Measurements from ENCODE around the gene TOP3A. TPM values are rescaled to one million over a fixed set of nuclear protein-coding genes. Genes with fewer than 3 reads are reported as not detected.
"Not testable (repeated sequence)": the region's sequence is repeated elsewhere in the genome, so short reads cannot be mapped to it uniquely, and the experiment has no call there.

Gene TOP3A
- polyA plus RNA-seq, 1 donor = 60.6 TPM

DNA sequence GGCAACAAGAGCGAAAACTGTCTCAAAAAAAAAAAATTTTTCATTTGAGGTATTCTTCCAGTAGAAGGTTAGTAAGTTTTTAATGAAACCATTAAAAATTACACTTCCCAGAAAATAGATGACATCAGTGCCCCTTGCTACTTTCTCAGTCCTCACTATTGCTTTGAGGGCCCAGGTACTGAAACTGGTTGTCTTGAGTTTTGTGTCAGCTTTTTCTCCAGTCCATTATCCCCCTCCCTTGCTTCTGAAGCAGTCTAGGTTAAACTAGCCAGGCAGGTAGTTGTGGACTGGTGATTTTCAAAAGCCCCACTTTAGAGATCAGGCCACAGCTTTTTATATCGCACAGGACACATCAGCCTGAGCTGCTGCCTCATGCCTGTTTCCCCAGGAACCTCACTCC lies 11.2 kb upstream of the TOP3A start:
- DNase-seq = no peak

DNA sequence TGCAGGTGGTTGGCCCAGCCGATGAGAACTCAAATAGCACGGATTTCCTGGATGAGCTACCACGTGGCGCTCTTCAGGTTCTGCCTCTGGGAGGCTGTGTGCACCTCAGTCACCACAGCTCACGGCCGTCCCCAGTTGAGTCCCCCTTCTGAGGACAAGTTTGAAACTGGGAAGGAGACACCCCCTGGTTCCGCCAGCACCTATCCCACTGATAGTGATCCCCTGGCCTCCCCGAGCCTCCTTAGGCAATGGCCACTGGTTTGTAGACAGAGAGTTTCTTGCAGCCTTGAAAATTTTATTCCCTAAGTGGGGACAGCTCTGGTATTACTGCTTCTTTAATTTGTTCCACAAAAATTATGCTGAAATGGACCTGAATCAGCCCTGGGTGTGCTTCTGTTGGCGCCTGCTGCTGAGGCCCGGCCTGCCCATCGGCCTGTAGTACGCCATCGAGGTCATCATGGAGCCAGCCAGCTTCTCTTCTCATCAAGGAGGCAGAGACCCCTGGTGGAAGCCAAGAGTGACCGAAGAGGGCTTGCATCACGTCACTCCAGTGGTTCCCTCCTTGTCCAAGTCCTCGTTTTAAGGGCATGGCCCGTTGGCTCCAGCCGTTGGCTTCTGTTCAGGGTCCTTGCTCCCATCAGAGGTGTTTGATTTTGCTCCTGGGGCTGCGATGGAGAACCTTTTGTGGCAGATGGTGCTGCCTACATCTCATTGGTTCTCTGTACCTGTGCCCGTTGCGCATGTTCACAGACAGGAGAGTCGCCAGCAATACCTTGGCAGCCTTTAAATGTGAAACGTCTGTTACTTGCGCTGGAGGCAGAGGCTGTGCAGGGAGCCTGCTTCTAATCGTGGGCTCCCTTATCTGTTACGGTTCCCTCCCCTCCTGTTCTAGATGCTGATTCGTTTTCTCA lies 9.6 kb upstream of the TOP3A start:
- no peak for DNase-seq

DNA sequence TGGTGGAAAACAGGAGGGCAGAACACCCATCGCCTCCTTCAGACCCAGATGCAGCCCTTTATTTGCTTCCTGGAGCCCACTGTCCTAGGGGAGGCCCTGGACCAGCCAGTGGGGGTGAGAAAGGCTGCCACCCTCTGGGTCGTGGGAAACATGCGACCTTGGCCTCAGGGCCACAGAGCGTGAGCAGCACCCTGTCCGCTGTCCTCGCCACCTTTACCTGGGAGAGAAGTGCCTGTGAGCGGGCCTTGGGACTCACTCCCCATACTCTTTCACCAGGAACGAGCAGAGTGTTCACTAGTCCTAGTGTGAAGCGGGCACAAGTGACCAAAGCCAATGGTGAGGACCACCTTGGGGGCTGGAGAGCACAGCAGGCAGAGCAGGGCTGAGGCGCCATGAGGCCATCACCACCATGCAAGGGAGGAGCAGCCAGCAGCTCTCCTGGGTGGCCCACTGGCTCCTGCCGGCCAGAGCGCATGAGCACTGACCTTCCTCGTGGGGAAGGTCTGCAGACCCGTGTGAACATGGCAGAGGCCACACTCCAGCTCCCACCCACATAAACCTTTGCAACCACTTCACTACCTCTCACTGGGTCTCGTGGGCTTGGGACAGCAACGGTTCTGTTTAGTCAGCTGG lies 8.8 kb upstream of the TOP3A start:
- no peak for DNase-seq

DNA sequence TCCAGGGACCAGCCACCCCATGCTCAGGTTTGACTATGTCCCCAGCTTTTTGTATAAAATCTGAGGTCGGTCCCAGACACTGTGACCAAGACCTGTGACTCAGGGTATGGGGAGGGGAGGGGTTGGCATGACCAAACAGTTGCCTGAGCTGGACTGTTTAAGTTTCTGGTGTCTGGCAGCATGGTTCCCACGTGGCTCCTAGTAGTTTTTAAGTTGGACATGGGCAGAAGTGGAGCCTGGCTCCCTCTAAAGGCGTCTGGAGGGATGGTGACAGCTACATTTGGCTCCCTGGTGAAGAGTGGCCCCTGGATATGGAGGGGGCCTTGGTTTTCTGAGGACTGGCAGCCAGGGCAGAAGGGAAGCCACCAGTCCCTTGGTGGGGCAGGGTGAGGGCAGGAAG lies 8.2 kb upstream of the TOP3A start:
- no peak for DNase-seq

DNA sequence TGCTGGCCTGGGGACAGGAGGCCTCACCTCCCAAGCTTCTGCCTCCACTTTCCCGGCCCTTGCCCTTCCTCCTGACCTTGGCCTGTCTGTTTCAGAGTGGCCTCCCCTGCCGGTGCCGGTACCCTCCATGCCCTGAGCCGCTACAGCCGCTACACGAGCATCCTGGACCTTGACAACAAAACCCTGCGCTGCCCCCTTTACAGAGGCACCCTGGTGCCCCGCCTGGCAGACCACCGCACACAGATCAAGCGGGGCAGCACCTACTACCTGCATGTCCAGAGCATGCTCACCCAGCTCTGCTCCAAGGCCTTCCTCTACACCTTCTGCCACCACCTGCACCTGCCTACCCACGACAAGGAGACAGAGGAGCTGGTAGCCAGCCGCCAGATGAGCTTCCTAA lies 7.7 kb upstream of the TOP3A start:
- DNase-seq = no peak

DNA sequence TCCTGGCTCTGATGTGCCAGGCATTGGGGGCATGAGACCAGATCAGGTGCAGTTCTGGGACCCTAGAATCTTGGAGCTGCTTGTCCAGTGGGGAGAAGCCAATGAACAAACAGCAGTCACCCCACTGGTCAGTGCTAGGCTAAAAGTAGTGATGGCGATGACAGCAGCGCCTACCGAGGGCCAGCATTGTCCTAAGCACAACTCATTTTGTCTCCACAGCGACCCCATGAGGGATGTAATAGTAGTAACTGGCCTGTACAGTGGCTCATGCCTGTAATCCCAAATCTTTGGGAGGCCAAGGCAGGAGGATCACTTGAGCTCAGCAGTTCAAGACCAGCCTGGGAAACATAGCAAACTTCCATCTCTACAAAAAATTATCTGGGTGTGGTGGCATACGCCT lies 6.5 kb upstream of the TOP3A start:
- no peak for DNase-seq

DNA sequence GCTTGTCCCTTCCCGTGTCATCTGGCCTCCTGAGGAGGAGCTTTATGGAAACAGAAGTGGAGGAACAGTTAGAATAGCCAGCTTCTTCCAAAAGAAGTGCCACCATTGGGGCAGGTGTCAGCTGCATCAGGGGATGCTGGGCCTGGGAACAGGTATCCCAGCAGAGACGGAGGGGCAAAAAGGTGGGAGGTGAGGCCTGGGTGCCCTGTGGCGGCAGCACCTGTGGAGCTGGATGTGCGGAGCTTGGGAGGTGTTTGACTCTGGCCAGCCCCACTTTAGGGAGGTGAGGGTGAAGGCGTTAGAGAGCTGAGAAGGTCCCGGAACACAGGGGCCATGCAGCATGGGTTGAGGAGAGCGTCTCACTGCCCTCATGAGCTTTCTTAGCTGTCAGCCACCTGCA lies 5.5 kb upstream of the TOP3A start:
- DNase-seq = no peak

DNA sequence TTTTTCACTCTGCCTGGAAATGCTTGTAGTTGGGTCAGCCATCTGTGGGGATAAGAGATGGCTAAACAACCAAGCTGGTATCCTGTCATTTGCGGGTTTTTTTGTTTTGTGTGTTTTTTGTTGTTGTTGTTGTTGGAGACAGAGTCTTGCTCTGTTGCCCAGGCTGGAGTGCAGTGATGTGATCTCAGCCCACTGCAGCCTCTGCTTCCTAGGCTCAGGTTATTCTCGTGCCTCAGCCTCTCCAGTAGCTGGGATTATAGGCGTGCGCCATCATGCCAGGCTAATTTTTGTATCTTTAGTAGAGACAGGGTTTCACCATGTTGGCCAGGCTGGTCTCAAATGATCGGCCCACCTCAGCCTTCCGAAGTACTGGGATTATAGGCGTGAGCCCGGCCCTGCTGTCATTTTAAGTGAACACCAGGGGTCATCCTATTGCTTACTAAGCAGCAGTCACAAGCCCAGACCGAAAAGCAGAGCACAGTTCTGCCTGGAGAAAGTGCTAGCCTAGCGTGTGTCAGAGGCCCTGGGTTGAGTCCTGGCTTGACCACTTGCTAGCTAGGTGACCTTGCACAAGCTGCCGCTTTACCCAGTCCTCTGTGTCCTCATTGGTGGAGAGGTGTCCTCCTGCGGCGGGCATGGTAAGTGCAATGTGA lies 4.9 kb upstream of the TOP3A start:
- peak; percentile 21 for DNase-seq

DNA sequence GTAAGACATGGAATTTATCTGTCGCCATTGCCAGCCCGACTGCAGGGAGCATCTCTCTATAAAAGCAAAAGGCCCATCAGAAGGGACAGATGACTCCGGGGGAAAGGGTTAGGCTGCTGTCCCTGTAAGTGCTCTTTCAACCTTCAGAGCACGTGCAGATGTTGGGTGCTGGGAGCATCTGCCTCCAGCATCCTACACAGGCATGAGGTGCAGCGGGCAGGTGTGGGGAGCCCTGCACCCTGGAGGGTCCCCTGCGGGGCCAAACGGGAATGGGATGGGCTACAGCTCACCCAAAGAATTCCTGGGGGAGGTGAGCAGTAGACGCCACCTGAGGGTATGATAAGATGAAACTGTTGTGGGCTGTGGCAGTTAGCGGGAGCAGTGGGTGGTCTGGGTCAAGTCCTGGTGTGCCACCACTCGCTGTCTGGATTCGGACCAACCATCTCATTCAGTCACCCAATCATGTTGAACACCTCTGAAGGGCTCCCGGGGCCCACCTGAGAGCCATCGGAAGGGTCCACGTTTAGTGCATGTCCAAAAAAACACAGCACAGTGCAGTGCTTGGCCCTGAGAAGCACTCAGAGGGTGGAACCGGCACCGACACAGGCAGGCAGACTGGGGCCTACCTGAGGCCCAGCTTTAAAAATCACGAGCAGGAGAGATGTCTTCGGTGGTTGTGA lies 4.1 kb upstream of the TOP3A start:
- no peak for DNase-seq

DNA sequence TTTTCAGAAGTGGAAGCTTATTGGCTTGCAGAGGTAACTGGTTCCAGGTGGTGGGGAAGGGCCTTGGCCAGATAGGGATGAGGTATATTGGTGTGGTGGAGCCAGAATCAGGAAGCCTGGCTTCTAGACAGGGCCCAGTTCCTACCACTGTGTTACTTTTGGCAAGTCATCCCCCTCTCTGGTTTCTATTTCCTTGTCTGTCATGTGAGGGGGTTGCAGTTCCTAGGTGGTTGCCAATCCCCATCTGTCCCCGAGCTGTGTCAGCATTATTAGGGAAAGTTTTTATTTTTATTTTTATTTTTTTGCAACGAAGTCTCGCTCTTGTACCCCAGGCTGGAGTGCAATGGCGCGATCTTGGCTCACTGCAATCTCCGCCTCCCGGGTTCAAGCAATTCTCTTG lies 3.3 kb upstream of the TOP3A start:
- DNase-seq = no peak

DNA sequence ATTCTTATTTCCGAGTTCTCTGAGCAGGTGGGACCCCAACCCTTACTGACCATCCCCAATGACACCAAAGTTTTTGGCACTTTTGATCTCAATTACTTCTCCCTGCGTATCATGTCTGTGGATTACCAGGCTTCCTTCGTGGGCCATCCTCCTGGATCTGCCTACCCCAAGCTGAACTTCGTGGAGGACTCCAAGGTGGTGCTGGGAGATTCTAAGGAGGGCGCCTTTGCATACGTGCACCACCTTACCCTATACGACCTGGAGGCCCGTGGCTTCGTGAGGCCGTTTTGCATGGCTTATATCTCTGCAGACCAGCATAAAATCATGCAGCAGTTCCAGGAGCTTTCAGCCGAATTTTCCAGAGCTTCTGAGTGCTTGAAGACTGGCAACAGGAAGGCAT lies 1.2 kb upstream of the TOP3A start:
- DNase-seq = no peak

DNA sequence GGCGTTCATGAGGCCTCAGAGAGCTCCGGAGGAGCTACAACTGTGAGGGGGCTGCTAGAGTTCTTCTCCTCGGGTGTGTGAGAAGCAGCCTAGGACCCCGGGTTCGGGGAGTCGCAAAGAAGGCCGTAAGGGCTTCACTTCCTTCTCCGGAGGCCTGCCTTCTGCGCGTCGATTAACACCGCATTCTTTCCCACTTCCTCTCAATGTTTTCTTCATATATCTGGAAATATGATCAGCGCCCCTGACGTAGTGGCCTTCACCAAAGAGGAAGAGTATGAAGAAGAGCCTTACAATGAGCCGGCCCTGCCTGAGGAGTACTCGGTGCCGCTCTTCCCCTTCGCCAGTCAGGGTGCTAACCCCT lies 748 bp upstream of the TOP3A start:
- no peak for DNase-seq

DNA sequence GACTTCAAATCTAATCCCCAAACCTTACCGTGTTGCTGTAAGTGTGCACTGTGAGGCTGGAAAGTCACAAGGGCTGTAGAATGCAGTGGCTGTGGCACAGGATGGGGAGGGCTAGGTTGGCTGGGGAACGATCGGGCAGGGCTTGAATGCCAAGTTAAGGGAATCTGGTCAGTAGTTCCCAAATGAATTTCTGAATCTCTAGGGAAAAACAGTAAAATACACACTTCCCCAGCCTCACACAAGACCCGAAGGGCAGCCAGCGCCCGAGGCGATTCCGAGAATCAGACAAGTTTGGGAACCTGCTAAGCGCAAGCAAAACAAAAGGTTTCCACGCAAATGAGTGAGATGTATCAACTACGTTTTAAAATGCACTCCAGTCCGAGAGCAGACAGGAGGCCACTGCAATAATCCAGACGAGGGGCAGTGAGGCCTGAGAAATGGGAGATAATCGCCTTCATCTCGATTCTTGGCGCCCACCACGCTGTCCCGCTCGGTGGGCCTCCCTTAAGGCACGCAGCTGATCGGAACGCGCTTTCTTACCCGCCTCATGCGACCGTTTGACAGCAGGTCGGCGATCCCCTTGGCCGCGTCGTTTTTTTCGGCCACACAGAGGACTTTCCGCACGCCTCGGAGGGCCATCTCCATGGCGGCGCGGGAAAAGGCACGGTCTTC lies 599 bp downstream of the TOP3A start:
- DNase-seq = no peak

DNA sequence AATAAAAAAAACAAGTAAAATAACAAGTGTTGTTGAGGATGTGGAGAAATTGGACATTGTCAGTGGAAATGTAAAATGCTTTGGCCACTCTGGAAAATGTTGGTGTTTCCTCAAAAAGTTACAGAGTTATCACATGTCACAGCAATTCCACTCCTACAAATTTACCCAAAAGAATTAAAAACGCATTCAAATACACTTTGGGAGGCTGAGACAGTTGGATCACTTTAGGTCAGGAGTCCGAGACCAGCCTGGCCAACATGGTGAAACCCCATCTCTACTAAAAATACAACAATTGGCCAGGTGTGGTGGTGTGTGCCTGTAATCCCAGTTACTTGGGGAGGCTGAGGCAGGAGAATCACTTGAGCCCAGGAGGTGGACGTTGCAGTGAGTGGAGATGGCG lies 5.6 kb downstream of the TOP3A start:
- no peak for DNase-seq

DNA sequence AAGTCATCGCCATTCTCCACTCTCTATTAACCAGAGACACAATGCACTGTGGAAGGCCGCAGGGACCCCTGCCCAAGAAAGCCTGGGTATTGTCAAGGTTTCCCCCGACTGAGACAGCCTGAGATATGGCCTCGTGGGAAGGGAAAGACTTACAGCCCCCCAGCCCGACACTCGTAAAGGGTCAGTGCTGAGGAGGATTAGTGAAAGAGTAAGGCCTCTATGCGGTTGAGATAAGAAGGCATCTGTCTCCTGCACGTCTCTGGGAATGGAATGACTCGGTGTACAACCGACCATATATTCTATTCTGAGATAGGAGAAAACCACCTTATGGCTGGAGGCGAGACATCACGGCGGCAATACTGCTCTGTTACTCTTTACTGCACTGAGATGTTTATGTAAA lies 11.6 kb downstream of the TOP3A start:
- not testable (repeated sequence) for DNase-seq

DNA sequence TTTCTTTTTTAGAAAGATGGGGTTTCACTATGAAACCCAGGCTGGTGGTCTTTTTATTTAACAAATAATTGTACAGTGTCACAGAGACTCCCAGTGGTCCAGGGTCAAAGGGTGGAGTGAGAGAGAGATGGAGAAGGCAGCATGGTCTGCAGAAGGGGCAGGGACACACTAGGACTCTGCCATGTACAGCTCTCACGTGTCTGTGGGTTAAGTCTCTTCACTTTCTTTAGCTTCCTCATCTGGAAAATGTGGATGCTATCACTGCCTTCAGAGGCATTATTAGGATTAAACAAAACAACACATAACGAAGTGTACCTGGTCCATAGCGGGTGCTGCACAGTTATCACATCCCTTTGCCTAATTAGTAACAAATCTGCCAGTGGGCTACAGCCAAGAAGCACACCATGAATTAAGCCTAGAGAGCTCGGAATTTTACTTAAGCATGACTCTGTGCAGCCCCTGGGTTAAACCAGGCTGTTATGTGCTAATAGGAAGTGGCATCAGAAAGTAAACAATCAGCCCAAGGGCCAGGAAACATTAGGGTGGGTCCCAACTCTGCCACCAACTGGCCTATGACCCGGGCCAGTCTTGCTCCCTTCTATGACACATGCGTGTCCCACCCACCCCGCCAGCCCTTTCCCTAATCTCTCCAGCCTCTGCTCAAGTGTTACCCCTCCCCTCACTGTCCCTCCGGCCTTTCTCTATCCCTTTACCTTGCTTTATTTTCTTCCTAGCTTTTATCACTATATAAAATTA lies 13.9 kb downstream of the TOP3A start:
- DNase-seq = no peak

DNA sequence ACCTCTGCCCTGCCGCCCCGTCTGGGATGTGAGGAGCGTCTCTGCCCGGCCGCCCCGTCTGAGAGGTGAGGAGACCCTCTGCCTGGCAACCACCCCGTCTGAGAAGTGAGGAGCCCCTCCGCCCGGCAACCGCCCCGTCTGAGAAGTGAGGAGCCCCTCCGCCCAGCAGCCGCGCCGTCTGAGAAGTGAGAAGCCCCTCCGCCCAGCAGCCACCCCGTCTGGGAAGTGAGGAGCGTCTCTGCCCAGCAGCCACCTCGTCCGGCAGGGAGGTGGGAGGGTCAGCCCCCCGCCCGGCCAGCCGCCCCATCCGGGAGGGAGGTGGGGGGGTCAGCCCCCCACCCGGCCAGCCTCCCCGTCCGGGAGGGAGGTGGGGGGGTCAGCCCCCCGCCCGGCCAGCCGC lies 16.7 kb downstream of the TOP3A start:
- not testable (repeated sequence) for DNase-seq

DNA sequence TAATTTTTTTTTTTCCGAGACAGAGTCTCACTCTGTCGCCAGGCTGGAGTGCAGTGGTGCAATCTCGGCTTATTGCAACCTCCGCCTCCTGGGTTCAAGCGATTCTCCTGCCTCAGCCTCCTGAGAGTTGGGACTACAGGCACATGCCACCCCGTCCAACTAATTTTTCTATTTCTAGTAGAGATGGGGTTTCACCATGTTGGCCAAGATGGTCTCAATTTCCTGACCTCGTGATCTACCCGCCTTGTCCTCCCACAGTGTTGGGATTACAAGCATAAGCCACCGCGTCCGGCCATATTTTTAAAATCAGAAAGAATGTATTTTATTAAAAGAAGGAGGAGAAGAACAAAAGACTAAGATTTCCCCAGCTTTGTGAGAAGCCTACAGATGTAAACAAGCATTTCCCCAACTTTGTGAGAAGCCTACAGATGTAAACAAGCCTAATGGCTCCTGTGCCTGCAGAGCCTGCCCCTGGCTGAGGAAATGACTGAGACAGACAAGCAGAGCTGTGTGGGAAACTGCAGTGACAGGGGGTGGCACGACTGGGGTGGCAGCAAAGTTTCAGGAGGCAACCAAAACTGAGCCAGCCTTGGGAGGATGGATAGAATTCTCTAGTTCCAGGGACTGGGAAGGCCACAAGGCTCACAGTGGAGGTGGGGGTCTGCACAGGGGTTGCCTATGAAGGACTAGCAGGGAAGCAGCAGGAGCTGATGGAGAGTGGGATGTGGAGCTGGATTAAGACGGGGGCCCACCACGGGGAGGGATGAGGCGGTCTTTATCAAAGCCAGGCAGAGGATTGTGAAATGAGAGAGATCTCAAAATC lies 22.9 kb downstream of the TOP3A start:
- DNase-seq = no peak

DNA sequence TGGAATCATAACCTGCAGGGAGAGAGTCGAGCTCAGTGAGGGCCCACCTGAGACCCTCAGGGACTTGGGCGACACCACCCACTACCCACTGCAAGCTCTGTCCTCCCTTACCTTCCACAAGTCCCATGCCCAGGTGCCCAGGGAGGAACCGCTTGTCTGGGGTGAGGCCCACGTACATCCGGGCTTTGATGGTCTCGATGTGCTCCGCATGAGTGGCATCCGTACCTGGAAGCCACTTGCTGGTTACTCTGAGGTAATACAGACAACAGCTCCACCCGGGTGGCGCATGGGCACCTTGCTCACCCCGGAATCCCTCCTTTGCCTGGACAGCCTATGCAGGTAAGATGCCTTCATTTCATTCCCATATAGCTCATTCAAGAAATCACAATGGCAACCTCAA lies 29.5 kb downstream of the TOP3A start:
- DNase-seq = no peak

DNA sequence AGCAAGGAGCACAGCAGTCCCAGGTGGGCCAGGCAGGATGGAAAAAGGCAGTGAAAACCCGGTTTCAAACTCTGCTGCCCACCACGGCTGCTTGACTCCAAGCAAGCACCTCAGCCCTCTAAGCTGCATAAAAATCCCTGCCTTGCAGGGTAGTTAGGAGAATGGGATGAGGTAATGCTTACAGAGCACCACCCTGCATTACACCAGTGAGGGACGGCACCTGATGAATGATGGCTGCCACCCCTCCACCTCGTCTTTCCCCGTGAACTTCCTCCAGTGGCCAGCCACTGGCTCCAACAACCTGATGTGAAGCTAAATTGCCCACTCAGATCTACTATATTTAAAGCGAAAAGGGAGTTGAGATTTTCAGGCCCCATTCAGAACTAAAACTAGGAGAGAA lies 33.0 kb downstream of the TOP3A start:
- DNase-seq = no peak

Measured in left kidney (tissue), 2 donors.